Dedifferentiated amniotic fluid mesenchymal stem cell (primary cell): ENCODE data around the gene FOXR1.

Source experiments
- DNase-seq: peaks from one replicate; pipeline ENCODE4 v3.0.0-alpha.2; 2016; ENCODE audit errors: extremely low spot score

FOXR1 gene, protein sequence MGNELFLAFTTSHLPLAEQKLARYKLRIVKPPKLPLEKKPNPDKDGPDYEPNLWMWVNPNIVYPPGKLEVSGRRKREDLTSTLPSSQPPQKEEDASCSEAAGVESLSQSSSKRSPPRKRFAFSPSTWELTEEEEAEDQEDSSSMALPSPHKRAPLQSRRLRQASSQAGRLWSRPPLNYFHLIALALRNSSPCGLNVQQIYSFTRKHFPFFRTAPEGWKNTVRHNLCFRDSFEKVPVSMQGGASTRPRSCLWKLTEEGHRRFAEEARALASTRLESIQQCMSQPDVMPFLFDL

DNA sequence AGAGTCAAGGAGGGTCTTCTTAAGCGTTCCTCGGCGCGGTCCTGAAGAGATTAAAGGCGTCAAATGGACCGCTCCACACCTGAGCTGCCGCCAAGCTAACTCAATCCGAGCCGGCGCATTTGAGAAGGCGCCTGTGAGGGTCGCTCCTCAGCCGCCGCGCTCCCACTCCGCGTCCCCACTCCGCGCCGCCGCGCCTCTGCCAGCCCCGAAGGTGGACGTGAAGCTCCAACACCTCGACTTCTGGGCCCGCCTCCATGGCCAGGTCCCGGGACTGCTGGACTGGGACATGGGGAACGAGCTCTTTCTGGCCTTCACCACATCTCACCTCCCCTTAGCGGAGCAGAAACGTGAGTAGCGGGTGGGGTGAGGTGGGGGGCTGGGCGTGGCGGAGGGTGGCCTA is at the start of gene FOXR1:
TSS of gene FOXR1 (plus strand) at position 116 of the 400 bp plus-strand sequence. CDS start at position 287, 171 bp downstream.
- no peak for DNase-seq

DNA sequence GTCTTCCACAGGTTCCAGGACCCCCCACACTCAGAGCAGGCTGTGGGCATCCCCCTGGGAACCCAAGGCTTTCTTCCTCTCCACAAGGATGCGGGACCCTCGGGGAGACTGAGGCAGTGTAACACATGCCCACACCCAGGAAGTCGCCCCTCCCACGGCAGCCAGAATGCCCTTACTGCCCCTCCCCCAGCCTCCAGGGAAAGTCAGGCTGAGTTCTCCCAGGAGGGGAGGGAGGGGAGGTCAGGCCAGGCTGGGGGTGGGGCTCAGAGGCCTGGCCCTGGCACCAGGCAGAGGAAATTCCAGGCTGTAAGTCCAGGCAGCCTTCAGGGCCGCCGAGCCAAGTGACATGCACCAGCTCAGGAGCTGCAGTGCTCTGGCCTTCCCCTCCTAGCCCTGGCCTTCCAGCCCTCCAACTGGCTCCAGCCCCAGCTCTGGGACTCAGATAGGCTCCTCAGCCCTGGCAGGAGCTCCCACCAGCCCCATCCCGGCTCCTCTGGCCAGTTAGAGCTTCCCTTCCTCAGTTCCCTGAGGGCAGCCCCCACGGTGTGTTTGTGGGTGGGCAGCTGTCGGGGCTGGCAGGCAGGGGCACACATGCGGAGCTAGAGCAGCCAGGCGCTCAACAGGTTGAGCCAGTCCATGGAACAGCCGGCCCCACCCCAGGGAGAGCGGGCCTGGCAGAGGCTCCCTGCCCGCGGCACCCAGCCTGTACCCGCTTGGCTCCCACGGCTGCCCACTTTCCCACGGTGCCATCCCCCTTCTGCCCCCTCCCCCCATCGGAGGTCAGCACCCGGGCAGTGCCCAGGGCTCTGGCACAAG is 49.4 kb upstream of the FOXR1 start:
- no peak for DNase-seq

DNA sequence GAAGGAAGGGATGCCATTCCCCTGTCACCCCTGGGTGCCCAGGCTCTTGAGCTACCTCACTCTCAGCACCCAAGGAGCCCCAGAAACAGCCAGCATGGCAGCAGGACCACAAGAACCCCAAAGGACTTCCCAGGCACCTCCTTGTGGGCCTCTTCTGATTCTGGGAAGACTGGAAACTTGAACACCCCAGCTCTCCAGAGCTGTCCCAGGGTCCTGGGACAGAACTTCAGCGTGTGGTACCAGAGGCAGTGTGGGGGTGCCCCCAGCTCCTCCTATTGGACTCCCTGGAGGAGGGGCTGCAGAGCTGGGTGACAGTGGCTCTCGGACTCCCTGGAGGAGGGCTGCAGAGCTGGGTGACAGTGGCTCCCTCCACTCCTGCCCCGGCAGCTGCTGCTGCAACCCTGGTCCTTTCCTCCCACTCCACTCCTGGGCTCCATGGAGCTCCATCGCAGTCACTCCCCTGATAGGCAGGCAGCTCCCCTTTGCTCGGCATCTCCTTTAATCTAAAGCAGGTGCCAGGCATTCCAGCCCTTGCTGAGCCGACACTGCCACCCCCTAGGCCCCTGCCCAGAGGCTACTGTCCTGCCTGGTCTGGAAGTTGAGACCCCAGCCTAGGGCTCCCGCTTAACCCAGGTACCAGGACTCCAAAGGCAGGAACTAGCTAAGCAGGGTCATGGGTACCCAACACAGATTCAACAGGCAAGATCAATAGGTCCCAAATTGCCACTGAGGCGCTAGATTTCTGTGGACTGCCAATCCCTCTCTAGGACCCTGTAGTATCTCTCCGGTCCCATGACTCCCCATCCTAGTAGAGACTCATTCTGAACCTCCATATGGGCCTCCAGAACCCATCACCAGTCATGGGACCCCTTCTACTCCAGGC is 48.6 kb upstream of the FOXR1 start:
- no peak for DNase-seq

DNA sequence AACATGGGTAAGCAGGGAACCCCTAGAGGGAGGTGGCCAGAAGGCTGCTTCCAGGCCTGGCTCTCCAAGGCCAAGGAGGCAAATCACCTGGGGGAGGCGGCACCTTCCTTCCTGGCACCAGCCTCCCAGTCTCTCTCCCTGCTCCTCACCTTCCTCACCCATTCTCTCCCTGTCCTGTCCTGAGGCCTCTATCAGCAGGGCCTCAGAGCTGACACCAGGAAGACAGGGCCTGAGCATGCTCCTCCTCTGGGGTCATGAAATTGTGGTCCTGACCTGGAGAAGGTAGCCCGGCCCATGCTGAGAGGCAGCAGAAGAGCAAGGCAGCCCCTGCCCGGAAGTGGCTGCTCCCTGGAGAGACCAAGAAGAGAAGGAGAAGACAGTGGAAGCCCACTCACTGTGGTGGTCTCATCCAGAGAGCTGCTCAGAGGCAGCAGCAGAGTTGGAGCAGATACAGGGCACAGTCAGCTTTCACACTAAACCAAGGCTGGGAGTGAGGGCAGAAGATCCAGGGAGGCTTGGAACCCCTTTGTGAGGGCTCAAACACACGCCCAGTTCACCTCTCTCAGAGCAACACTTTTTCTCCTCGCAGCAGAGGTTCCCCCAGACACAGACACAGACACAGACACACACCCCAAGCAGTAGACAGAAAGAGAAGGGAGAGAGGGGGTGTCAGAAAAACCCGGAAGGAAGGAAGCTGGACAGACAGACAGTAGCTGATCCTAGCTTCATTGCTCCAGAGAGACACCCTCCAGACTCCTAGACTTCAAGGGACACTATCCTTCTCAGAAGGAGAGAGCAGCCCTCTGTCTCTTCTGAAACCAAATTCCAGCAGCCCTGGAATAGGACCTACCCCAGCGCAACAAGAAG is 47.6 kb upstream of the FOXR1 start:
- DNase-seq, result no peak

DNA sequence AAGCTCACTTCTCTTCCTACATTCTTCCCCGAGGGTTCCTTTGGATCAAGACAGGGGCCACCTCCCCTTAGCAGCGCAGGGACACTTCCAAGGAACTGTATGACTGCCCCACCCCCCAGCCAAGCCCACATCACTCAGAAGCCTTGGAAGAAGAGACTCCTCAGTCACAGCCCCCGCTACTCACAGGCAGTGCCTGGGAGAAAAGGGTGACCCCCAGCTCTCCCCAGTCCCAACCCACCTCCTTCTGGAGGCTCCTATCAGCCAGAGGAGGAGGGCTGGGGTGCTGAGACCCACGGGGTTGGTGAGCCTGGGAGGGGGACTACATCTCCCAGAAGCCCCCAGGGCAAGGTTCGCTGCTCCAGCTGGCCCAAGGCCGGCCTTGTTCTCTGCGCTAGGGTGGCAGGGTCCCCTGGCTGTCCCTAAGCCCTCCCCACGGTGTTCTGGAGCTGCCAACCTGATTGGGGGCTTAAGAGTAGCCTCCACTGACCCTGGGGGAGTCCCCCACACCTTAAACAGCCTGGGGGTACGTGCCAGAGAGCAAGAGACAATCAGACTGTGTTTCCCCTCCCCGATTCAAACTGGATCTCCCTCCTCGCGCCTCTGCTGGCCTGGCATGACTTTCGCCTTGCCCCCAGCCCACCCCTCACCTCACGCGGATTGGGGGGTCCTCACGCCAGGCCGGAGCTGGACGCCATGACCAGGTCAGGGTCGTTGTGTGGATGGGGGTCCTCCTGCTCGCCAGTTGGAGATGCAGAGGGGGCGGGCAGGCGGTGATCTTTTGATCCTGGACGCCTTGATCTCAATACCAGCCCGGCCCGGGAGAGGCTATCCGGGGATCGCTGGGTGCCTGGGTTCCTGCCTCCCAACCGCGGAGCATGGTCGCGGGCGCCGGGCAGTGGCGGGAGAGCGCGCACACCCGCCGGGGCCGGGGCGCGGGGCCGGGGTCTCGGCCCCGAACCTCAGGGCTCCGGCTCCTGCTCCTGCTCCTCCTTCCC is 46.7 kb upstream of the FOXR1 start:
- no peak for DNase-seq

DNA sequence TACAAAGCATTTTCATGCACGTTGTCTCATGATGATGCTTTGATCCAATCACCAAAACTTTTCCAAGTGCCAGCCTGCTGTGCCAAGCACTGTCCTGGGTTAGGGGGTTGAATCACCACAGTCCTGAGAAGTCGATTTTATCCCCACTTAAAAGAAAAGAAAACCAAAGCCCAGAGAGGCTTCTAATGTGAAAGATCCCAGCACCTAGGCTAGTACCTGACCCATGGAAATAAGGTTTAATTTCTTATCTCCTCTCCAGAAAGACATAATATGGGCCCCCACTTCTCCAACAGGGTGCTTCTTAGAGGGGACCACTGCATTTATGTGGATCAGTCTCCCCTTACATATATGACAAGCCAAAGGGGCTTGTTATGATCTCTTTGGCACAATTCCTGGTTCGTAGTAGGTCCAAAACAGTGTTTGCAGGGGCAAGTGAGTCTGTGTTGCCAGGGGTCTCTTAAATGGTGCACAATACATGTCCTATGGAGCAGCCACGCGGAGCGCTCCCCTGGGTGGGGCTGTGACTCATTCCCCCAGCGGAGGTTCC is 43.9 kb upstream of the FOXR1 start:
- DNase-seq, result no peak

DNA sequence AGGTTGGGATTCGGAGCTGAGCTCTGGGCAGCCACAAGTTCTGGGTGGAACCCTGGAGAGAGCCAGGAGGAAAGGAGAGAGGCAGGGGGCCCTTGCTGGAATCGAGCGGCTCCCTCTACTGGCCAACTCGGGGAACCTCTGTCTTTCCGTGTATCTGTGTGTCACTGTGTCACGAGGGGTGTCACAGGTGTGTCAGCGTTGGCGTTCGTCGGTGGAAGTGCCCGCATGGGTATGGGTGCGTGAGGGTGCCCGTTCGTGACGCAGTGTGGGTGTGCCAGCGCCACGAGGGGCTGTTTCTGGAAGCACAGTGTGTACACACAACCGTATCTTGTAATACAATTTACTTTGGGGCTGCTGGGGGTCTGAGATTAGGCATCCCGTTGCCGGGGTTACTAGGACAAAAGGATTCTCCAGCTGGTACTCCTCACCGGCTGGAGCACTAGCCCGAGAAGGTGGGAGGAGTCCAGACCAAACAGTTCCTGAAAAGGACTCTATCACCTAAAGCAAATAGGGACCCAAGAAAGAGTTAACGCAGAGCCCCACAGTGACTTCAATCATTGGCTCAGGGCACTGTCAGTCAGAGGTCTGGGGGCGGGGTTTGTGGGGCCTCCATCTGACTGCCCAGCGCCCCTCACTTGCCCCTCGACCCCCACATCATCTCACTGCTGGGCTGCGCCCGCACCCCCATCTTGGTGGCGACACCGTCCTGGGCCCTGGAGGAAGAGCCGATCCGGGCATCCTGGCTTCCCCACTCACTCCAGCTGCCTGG is 43.3 kb upstream of the FOXR1 start:
- DNase-seq, result peak; percentile 92

DNA sequence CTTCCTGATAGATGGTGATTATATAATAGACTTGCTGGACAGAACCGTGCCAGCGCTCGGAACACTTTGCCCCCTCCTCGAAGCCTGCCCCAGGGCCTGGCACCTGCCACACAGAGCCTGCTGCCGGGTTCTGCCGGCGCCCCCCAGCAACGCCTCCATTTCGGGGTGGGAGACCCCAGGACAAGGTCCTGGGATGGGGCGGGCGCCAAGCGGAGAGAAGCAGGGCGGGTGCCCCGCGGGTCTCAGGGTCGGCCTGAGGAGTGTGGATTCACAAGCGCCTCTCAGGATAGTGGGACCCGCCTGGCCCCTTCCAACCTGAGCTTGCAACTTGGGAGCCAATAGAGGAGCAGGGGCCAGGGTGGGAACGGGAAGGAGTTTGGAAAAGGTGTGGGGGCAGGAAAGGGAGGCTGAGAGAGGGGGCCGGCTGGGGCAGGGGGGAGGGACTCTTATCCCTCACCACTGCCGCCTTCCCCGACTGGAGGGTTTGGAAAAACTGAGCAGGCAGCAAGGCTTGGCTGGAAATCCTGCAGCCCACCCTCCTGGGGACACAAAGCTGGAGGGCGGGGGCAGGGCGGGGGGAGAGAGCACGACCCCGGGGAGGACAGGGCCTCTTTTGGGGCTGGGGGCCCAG is 42.6 kb upstream of the FOXR1 start:
- DNase-seq, result no peak

DNA sequence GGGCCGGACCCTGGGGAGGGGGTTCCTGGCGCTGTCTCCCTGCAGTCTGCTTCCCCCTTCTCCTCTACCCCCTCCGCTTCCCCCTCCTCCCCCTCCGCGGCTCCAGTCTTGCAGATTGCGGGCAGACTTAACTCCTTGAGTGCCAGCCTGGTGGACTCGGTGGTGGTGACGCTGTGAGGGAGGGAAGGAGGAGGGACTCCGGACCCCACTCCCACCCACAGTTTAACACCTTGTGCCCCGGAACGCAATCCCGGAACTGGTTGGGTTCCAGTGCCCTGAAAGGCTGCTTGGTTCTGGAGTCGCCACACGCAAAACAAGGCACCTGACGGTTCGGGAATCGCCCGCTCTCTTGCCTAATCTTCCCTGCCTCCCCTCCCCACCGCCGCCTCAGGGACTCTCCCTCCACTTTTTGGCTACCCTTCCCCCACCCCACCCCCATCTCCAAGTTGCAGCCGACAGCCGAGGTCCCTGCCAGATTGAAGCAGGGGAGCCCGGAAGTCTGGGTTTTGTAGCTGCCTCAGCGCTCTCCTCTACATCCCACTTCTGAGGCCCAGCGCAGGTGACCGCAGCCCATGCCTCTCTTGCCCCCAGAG is 42.0 kb upstream of the FOXR1 start:
- DNase-seq, result peak; percentile 73

DNA sequence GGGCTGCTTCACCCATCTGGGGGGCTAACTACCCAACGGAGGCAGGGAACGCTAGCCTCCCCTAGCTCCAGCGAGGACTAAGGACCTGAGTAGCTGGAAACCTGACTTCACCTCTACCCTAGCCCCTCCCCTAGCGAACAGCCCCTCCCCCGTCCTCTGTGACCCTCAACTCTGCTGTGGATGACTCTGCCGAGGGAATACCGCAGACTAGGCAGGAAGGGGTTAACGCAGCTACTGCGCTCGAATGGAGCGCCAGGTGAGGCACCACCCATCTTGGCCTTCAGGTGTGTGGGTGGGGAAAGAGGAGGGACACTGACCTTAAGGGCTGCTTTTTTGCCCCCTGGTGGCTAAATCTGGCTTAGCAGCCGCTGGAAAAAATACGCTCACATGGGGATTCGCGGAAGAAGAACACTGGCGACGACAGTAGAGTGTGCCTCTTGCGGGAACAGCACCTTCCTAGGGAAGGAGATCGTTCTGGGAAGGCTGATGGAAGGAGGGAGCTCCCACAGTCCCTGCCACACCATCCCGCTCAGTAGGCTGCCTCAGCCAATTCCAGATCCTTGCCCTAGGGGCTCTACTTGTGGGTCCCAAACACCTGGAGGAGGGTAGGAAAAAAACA is 41.4 kb upstream of the FOXR1 start:
- peak; percentile 85 for DNase-seq

DNA sequence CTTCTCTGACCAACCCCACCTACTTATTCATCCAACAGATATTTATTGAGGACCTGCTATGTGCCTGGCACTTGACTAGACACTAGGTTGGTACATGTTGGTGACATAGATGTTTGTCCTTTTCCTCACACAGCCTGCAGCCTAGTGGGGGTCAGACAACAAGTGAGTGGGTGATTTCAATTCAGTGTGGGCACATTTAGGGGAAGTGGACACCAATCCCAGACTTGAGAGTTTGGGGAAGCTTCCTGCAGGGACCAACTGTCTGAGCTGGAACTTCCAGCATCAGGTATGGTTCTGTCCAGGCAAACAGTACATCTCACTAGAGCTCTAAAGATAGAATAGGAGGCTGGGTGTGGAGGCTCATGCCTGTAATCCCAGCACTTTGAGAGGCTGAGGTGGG is 40.0 kb upstream of the FOXR1 start:
- no peak for DNase-seq

DNA sequence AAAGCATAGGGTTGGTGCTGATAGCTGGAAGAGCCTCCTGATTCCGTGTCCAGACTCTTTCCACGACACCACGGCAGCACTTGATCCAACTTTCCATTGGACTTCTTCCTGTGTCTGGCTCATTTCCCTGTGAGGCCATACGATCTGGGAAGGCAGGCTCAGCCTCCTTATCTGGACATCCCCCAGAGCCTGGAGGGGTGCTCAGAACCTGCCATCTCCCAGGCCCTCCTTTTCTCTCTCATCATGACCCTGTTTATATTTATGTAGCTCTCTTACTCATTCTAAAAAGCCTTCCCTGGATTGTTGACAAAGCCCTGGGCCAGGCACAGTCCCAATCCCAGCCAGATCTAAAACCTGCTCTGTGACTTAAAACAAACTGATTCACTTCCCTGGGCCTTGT is 38.1 kb upstream of the FOXR1 start:
- DNase-seq, result no peak

DNA sequence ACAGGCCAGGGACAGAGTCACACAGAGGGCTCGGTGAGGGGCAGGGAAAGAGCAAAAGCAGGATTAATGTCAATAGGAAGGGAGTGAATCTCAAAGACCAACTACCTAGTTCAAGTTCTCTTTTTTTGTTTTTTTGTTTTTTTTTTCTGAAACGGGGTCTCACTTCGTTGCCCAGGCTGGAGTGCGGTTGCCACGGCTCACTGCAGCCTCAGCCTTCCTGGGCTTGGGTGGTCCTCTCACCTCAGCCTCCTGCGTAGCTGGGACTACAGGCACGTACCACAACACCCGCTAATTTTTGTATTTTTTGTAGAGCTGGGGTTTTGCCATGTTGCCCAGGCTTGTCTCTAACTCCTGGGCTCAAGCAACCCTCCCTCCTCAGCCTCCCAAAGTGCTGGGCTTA is 36.2 kb upstream of the FOXR1 start:
- DNase-seq, result no peak

DNA sequence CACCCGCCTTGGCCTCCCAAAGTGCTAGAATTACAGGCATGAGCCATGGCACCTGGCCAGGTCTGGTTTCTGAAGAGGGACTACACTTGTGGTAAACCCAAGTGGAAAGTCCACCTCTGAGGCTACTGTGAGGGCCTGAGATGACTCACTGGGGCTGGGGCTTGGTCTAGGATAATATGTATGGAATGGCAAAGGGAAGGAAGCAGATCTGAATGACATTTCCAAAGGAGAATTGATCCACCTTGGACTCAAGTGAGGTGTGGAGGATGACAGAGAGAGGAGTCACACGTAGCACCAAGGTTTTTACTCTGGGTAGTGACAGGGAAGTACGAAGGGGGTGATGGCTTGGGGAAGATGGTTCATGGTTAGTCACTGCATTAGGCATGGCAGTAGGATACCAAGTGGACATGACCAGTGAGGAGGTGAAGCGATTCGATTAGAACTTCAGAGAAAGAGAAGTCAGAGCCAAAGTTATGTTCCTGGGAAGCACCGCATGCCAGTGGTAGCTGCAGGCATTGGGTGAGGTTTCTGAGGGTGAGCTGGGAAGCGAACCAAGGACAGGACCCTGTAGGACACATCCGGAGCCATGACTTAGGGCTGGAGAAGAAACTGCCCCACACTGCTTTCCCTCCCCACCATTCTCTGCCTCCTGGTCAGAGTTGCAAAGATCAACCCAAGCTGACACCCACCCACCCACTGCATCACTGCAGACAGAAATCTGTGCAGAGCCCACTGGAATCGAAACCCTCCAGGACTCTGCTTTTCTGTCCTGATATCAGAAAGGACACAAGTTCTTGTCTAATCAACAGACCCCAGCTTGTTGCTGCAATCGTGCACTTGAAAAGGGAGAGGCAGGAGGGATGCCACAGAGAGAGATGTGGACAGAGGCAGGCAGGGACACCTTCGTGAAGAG is 32.8 kb upstream of the FOXR1 start:
- DNase-seq, result no peak

DNA sequence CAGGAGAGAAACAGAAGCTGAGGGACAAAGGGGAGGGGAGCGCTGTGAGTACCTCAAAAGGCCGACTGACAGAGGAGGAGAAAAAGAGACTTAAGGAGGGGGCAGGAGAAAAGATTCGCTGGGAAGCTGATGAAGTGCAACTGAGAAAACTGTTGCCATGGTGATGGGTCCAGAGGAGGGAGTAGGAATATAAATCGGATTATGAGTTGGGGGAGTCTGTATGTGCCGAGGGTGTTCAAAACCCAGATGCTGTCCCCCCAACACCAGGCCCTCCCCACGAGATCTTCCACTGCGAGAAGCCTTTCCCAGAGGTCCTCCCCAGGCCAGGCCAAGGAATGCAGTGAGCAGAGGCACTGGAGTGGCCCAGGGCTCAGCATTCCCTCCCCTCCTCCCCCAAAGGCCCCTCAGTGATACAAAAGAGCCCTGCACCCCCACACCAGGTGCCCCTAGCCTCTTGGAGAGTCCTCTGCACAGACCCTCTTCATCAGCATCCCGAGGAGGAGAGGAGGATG is 32.1 kb upstream of the FOXR1 start:
- DNase-seq, result no peak

DNA sequence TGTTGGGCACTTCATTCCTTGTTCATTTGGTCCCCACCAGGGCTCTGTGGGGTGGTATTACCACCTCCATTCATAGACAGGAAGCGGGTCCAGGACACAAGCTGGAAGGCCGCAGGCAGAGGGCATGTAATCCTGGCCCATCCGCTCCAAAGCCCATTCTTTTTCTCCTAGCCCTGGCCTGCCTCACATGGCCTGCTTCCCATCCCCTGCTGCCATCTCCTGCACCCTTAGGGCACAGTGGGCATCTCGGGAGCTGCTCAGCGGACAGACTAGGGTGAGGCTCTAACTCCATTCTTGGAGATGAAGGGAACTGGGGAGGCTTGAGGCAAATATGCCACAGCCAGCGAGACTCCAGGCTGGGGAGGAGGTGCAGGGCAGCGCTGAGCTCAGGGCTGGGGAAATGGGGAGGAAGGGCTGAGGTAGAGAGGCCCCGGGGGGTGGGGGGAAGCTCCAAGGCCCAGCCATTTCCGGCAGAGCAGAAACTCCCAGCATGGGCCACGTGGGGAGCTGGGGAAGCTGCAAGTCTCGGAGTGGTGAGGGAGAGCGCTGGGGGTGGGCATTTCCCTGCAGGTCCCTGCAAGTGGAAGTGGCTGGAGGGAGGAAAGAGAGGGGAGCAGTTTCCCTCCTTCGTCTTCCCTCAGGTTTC is 31.5 kb upstream of the FOXR1 start:
- DNase-seq, result no peak
